Activated CD4-positive, alpha-beta T cell treated with anti-CD3 and anti-CD28 coated beads, Interleukin-2, amount 10 ng/mL, durations not matched to agents 7 days and 5 days (primary cell): ENCODE measurements around the gene HSD3B1. TPM values are rescaled to one million over a fixed set of nuclear protein-coding genes. Genes with fewer than 3 reads are reported as not detected.
"Not testable (repeated sequence)": the region's sequence is repeated elsewhere in the genome, so short reads cannot be mapped to it uniquely, and the experiment has no call there.

Source experiments
- CTCF ChIA-PET: fragments of 350-600 bp; sonication (Branson Sonifier 250); formaldehyde crosslinking; loops from one replicate; lab custom pipeline; 2021; ENCODE audit warnings: antibody characterized with exemption; lab: Charles Lee
- POLR2A ChIA-PET: fragments of 350-600 bp; sonication (Branson Sonifier 250); formaldehyde crosslinking; loops from one replicate; lab custom pipeline; 2021; ENCODE audit warnings: antibody characterized with exemption; lab: Charles Lee
- DNase-seq: peaks from one replicate; pipeline ENCODE4 v3.0.0-alpha.2; 2020
- H3K27ac Mint-ChIP-seq: one replicate; pipeline ENCODE4 v1.8.0; 2021; ENCODE audit warnings: mild to moderate bottlenecking, moderate library complexity, mixed read lengths
- H3K27me3 Mint-ChIP-seq: one replicate; pipeline ENCODE4 v1.8.0; 2021; ENCODE audit warnings: mixed read lengths
- H3K36me3 Mint-ChIP-seq: one replicate; pipeline ENCODE4 v1.8.0; 2021; ENCODE audit warnings: low read depth, mixed read lengths
- H3K4me1 Mint-ChIP-seq: one replicate; pipeline ENCODE4 v1.8.0; 2021; ENCODE audit warnings: mixed read lengths
- H3K4me3 Mint-ChIP-seq: one replicate; pipeline ENCODE4 v1.8.0; 2021; ENCODE audit warnings: mild to moderate bottlenecking, moderate library complexity, mixed read lengths
- H3K9me3 Mint-ChIP-seq: one replicate; pipeline ENCODE4 v1.8.0; 2021; ENCODE audit warnings: mixed read lengths
- total RNA-seq, 2 experiments: library from RNA; stranded (reverse); gene quantifications; one replicate each; pipeline ENCODE4 v1.2.3, GENCODE V29; 2021

Gene HSD3B1
- total RNA-seq, 2 experiments from 2014 or later, result not detected

DNA sequence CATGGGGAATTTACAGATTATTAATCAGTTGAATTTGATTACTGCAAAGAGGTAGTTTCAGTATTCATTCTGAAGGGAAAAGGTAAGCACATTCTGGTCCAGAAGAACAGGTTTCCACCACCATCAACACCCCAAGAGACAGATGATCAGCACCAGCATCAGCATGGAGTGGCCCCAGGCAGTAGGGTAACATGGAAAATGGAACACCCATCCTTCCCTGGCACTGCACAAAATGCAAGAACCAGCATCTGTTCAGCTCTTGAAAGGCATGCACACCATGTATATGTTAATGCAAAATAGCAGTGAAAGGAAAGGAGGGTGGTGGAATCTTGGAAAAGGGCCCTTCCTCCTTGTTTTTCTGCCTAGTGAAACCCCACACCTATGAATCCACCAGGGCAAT is 9.2 kb downstream of the HSD3B1 start:
- no peak for DNase-seq
- Mint-ChIP-seq H3K4me3 (no peak overlapping the region), H3K9me3 (no peaks in the 10 kb centered on the region), H3K36me3 (no peaks in the 10 kb centered on the region), H3K27me3 (no peaks in the 10 kb centered on the region), H3K4me1 (no peaks in the 10 kb centered on the region), H3K27ac (no peak overlapping the region)
- CTCF ChIA-PET, result no interaction called here
- POLR2A ChIA-PET, result no interaction called here

GRCh38 chr1:119516680-119517079 is 9.7 kb downstream of the HSD3B1 start:
- Mint-ChIP-seq H3K27ac (no peak overlapping the region), H3K36me3 (no peaks in the 10 kb centered on the region), H3K4me3 (no peak overlapping the region), H3K27me3 (no peaks in the 10 kb centered on the region), H3K4me1 (no peaks in the 10 kb centered on the region), H3K9me3 (no peaks in the 10 kb centered on the region)
- ChIA-PET POLR2A (no interaction called here), CTCF (no interaction called here)
- DNase-seq, result no peak

- DNase-seq, H3K9me3 Mint-ChIP-seq, CTCF ChIA-PET, POLR2A ChIA-PET, H3K4me3 Mint-ChIP-seq, H3K36me3 Mint-ChIP-seq, H3K27me3 Mint-ChIP-seq, H3K27ac Mint-ChIP-seq, H3K4me1 Mint-ChIP-seq: not testable (repeated sequence)
Observed at GRCh38 chr1:119517667-119518066, 10.7 kb downstream of the HSD3B1 start.

DNA sequence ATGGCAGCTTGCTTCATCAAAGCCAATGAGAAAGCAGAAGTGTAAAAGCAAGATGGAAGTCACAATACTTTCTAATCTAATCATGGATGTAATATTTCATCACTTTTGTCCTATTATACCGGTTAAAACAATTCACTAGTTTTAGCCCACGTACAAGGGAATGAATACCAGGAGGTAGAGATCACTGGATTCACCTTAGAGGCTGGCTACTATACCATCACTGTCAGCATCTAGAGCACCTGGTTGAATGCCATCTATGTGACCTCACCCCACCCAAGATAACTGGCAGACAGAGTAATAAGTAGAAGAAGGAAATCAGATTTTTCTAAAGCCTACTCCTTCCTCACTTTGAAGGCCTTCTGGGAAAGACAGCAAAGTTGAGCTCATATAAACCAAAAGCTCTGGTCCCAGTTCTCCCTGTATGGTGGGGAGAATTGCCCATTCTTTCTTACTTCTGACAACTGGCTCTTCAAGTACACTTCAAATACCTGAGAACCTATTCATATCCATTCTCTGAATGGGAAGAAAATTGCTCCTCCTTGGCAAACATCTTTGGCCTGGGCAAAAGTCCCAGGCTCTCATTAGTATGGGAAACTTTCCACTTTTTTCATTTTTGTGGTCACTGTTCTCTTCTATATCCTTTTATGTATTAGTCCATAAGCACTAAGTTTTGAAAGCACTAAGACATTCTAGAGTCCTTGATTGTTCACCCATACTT is 24.8 kb downstream of the HSD3B1 start:
- no peak overlapping the region for H3K27ac Mint-ChIP-seq
- DNase-seq, result no peak
- H3K4me3 Mint-ChIP-seq, result no peak overlapping the region
- peaks cover 2% of the 10 kb centered on the region for H3K27me3 Mint-ChIP-seq
- no peaks in the 10 kb centered on the region for H3K36me3 Mint-ChIP-seq
- H3K4me1 Mint-ChIP-seq, result no peaks in the 10 kb centered on the region
- no peaks in the 10 kb centered on the region for H3K9me3 Mint-ChIP-seq
- CTCF ChIA-PET, result no interaction called here
- POLR2A ChIA-PET, result no interaction called here

GRCh38 chr1:119532324-119532910 is 25.4 kb downstream of the HSD3B1 start:
- no peaks in the 10 kb centered on the region for H3K4me1 Mint-ChIP-seq
- H3K27ac Mint-ChIP-seq, result no peak overlapping the region
- peaks cover 4% of the 10 kb centered on the region for H3K27me3 Mint-ChIP-seq
- H3K4me3 Mint-ChIP-seq, result no peak overlapping the region
- ChIA-PET CTCF (no interaction called here), POLR2A (no interaction called here)
- H3K9me3 Mint-ChIP-seq, result no peaks in the 10 kb centered on the region
- no peaks in the 10 kb centered on the region for H3K36me3 Mint-ChIP-seq
- DNase-seq, result no peak

DNA sequence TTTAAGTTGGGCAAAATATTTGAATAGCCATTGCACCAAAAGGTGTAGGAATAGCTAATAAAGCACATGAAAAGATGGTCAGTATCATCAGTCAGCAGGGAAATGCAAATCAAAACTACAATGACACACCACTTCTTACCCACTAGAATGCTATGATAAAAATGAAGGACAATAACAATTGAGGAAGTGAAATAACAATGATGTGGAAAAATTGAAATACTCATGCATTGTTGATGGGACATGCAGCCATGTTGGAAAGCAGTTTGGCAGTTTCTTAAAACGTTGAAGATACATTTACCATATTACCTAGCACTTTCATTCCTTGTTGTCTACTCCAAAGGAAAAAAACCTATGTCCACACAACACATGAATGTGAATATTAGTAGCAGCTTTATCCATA is 28.4 kb downstream of the HSD3B1 start:
- Mint-ChIP-seq H3K27ac (no peak overlapping the region), H3K27me3 (peaks cover 8% of the 10 kb centered on the region), H3K9me3 (no peaks in the 10 kb centered on the region), H3K36me3 (no peaks in the 10 kb centered on the region), H3K4me1 (no peaks in the 10 kb centered on the region), H3K4me3 (no peak overlapping the region)
- no peak for DNase-seq
- POLR2A ChIA-PET, result no interaction called here
- CTCF ChIA-PET, result no interaction called here

GRCh38 chr1:119537966-119538365 is 31.0 kb downstream of the HSD3B1 start:
- no peaks in the 10 kb centered on the region for H3K9me3 Mint-ChIP-seq
- peaks cover 20% of the 10 kb centered on the region for H3K27me3 Mint-ChIP-seq
- DNase-seq, result no peak
- H3K4me1 Mint-ChIP-seq, result no peaks in the 10 kb centered on the region
- H3K27ac Mint-ChIP-seq, result no peak overlapping the region
- ChIA-PET CTCF (no interaction called here), POLR2A (no interaction called here)
- H3K36me3 Mint-ChIP-seq, result no peaks in the 10 kb centered on the region
- H3K4me3 Mint-ChIP-seq, result no peak overlapping the region

- DNase-seq, result no peak
- POLR2A ChIA-PET, result no interaction called here
- H3K27ac Mint-ChIP-seq, result no peak overlapping the region
- no peaks in the 10 kb centered on the region for H3K4me1 Mint-ChIP-seq
- no peak overlapping the region for H3K4me3 Mint-ChIP-seq
- H3K36me3 Mint-ChIP-seq, result no peaks in the 10 kb centered on the region
- H3K27me3 Mint-ChIP-seq, result peaks cover 21% of the 10 kb centered on the region
- no peaks in the 10 kb centered on the region for H3K9me3 Mint-ChIP-seq
- CTCF ChIA-PET, result no interaction called here
Observed at GRCh38 chr1:119539636-119540035, 32.6 kb downstream of the HSD3B1 start.

DNA sequence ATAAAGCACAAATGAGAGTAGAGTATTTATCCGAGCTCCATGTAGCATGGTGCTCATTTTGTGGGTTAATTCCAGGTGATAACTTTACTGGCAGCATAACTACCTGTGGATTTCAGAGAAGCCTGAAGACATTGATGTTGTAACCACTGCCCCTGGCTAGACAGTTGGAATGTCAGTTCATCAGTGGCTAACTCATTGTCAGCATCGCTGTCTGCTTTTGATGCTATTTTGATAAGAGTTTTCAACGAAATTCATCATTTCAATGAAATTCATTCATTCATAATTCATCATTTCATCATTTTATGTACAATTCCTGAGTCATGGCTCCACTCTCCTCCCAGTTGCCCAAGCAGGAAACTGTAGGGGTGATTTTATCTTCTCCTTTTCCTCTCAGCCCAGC is 34.4 kb downstream of the HSD3B1 start:
- no peaks in the 10 kb centered on the region for H3K36me3 Mint-ChIP-seq
- DNase-seq, result no peak
- no peak overlapping the region for H3K27ac Mint-ChIP-seq
- peaks cover 21% of the 10 kb centered on the region for H3K27me3 Mint-ChIP-seq
- ChIA-PET POLR2A (no interaction called here), CTCF (interaction anchor here (0.6 kb wide), 1 partner anchor 18 kb away, joined by 3 read pairs; no protein-coding TSS in a partner anchor)
- H3K4me1 Mint-ChIP-seq, result no peaks in the 10 kb centered on the region
- H3K4me3 Mint-ChIP-seq, result no peak overlapping the region
- H3K9me3 Mint-ChIP-seq, result no peaks in the 10 kb centered on the region

GRCh38 chr1:119542492-119542946 is 35.5 kb downstream of the HSD3B1 start:
- no peaks in the 10 kb centered on the region for H3K36me3 Mint-ChIP-seq
- no peak for DNase-seq
- H3K27me3 Mint-ChIP-seq, result peaks cover 20% of the 10 kb centered on the region
- H3K4me1 Mint-ChIP-seq, result no peaks in the 10 kb centered on the region
- no peak overlapping the region for H3K27ac Mint-ChIP-seq
- ChIA-PET CTCF (no interaction called here), POLR2A (no interaction called here)
- H3K9me3 Mint-ChIP-seq, result no peaks in the 10 kb centered on the region
- H3K4me3 Mint-ChIP-seq, result no peak overlapping the region

GRCh38 chr1:119544165-119544762 is 37.3 kb downstream of the HSD3B1 start:
- POLR2A ChIA-PET, result no interaction called here
- Mint-ChIP-seq H3K27ac (no peak overlapping the region), H3K9me3 (no peaks in the 10 kb centered on the region), H3K4me3 (no peak overlapping the region), H3K27me3 (peaks cover 17% of the 10 kb centered on the region), H3K4me1 (no peaks in the 10 kb centered on the region), H3K36me3 (no peaks in the 10 kb centered on the region)
- CTCF ChIA-PET, result interaction anchor here (0.6 to 0.7 kb wide), 2 partner anchors 123 to 264 kb away, joined by 3 to 4 read pairs; no protein-coding TSS in a partner anchor
- peak; percentile 6 for DNase-seq

- POLR2A ChIA-PET, result no interaction called here
Observed at GRCh38 chr1:119546641-119547040, 39.6 kb downstream of the HSD3B1 start.

DNA sequence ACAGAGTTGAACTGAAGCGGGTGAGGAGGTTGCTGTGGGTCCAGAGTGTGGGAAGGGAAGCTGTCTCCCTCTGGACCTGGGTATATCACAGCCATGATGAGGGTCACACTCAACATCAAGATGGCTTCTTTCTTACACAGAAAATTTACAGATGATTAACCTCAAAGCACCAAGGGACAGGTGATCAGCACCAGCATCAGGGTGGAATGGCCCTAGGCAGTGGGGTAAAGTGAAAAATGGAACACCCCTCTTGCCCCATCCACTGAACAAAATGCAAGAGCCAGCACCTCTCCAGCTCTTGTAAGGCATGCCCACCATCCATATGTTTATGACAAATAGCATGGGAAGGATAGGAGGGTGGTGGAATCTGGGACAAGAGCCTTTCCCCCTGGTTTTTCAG is 40.3 kb downstream of the HSD3B1 start:
- ChIA-PET POLR2A (no interaction called here), CTCF (no interaction called here)
- Mint-ChIP-seq H3K4me3 (no peak overlapping the region), H3K27me3 (peaks cover 8% of the 10 kb centered on the region), H3K4me1 (no peaks in the 10 kb centered on the region), H3K36me3 (no peaks in the 10 kb centered on the region), H3K9me3 (no peaks in the 10 kb centered on the region), H3K27ac (no peak overlapping the region)
- DNase-seq, result no peak

More at GRCh38 chr1:119546641-119547040, 39.6 kb downstream of the HSD3B1 start:
- Mint-ChIP-seq H3K36me3 (no peaks in the 10 kb centered on the region), H3K9me3 (no peaks in the 10 kb centered on the region), H3K4me1 (no peaks in the 10 kb centered on the region), H3K4me3 (no peak overlapping the region), H3K27ac (no peak overlapping the region), H3K27me3 (peaks cover 12% of the 10 kb centered on the region)
- DNase-seq, result no peak
- CTCF ChIA-PET, result no interaction called here
